ENCODE data around the gene ENTPD5.

- no peak for TF ChIP-seq CTCF (IDR thresholded peaks at IDR 0.05; ENCODE audit: extremely low read depth in 1 of 2, insufficient read depth in 1 of 2, low read depth in 1 of 2, low read length in 2 of 2)
- TF ChIP-seq EZH2 (IDR thresholded peaks at IDR 0.05; ENCODE audit: borderline replicate concordance, low read depth, low read length, severe bottlenecking), result no peak
- TF ChIP-seq POLR2AphosphoS5 (IDR thresholded peaks at IDR 0.05; ENCODE audit: insufficient read depth, low read depth, low read length), result no peak
- no peak for TF ChIP-seq POLR2A (IDR thresholded peaks at IDR 0.05; ENCODE audit: low read depth, low read length)
- no peak for TF ChIP-seq FOS (IDR thresholded peaks at IDR 0.05; ENCODE audit: borderline replicate concordance, insufficient read depth, low read length)
- TF ChIP-seq, protein P1, sequence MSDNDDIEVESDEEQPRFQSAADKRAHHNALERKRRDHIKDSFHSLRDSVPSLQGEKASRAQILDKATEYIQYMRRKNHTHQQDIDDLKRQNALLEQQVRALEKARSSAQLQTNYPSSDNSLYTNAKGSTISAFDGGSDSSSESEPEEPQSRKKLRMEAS (IDR thresholded peaks at IDR 0.05; ENCODE audit: insufficient read depth, insufficient read length), result no peak
- no peak for TF ChIP-seq MYC (IDR thresholded peaks at IDR 0.05; ENCODE audit: low read depth, low read length)
- TF ChIP-seq JUN (IDR thresholded peaks at IDR 0.05; ENCODE audit: borderline replicate concordance, insufficient read depth, insufficient read length, low read depth), result no peak
- TF ChIP-seq GATA2 (IDR thresholded peaks at IDR 0.05; ENCODE audit: insufficient read depth, insufficient read length, low read depth, low read length), result no peak
These were observed 74.5 kb downstream of the ENTPD5 start for GRCh38 chr14:73944432-73945158.
